ENCODE results near the gene RAPGEF4.
A peak's percentile ranks its signal among the peaks of the same experiment; 100 is the strongest.

RAPGEF4 gene

GRCh38 chr2:172725284-172725683, 10.4 kb upstream of the RAPGEF4 start:
- no peak for TF ChIP-seq CTCF (IDR thresholded peaks at IDR 0.05; ENCODE audit: low read depth, low read length)
- no peak for DNase-seq (ENCODE audit: low read depth, low spot score)
- no peak overlapping the region for H3K4me3 ChIP-seq (ENCODE audit: low read depth, low read length)
- in situ Hi-C loops (cut with HindIII; ENCODE audit: low sequenced_read_pairs): no loop called here

DNA sequence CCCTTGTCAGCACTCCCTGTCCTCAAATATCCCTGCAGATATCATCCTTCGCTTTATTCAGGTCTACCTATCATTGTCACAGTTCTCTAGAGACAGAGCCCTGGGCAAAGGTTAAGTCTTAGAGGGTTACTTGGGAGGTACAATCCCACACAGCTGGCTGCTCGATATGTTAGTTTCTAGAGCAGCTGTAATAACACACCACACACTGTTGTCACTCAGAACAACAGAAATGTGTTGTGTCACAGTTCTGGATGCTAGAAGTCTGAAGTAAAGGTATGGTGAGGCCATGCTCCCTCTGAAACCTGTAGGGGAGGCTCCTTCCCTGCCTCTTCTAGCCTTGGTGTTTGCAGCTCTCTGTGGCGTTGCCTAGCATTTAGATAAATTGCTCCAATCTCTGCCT, 9.9 kb upstream of the RAPGEF4 start:
- no peak for TF ChIP-seq CTCF (IDR thresholded peaks at IDR 0.05; ENCODE audit: low read depth, low read length)
- in situ Hi-C loops (cut with HindIII; ENCODE audit: low sequenced_read_pairs): no loop called here
- DNase-seq (ENCODE audit: low read depth, low spot score): no peak
- no peak overlapping the region for H3K4me3 ChIP-seq (ENCODE audit: low read depth, low read length)

DNA sequence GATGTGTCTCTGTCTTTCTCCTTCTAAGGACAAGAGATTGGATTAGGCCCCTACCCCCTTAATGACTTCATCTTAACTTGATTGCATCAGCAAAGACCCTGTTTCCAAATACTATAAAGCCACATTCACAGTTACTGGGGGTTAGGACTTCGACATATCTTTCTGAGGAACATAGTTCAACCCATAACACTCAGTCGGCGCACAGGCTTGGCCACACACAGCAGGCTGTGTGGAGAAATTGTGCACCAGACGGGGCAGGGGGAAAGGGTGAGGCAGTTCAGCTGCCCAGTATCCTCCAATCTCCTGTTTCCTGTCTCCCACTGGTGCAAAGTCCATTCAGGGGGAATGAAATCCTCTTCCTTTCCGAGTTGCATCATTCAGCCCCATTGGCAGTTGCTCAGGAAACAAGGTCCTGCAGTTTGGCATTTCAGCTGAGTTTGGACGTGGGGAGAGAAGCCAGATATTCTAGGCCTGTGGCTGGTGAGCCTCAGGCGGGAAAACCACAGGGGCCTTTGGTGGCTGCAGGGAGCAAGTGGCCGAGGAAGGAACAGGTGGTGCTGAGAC, 9.4 kb upstream of the RAPGEF4 start:
- DNase-seq (ENCODE audit: low read depth, low spot score): peak; percentile 54
- H3K4me3 ChIP-seq (ENCODE audit: low read depth, low read length): no peak overlapping the region
- no peak for TF ChIP-seq CTCF (IDR thresholded peaks at IDR 0.05; ENCODE audit: low read depth, low read length)
- in situ Hi-C loops (cut with HindIII; ENCODE audit: low sequenced_read_pairs): no loop called here

GRCh38 chr2:172730411-172730810, 5.2 kb upstream of the RAPGEF4 start:
- no peak overlapping the region for H3K4me3 ChIP-seq (ENCODE audit: low read depth, low read length)
- in situ Hi-C loops (cut with HindIII; ENCODE audit: low sequenced_read_pairs): no loop called here
- no peak for DNase-seq (ENCODE audit: low read depth, low spot score)
- no peak for TF ChIP-seq CTCF (IDR thresholded peaks at IDR 0.05; ENCODE audit: low read depth, low read length)

DNA sequence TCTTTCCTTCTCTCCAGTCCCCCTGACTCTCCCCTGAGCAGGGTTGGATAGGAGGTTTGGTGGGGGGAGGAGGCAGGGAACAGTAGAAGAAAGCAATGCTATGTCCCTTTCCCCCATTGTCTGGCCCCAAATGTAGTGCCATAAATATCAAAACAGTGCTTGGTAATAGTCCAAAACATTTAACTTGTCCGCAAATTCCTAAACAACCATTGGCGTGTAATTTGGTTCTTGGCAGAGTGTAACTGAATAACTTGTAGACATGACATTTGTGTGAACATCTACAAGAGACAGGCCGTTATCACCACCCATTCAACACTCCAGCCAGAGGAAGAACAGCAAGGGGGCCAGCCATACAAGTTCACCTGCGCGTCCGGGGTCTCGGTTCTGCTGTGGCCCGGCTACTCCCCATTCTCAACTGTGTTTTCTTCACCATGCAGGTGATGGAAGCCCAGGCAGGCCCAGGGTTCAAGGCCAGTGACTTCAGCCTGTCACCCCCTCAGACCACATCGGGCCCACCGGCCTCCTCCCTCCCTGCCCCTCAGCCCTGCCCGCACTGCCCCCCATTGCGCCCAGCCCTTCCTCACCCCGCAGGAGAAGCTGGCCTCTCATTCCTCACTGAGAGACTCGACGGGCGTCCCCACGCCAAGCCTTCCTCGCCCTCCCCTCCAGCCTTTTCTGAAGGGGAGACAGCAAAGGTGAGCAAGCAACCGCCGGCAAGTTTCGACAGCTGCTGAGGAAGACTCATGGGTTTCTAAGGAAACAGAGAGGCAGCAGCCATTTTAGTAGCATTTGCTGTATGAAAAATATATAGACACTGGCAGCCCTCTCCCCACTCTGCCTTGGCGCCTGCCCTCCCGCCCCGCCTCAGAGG, 699 bp upstream of the RAPGEF4 start:
- H3K4me3 ChIP-seq (ENCODE audit: low read depth, low read length): peak overlapping the region; percentile 35
- TF ChIP-seq CTCF (IDR thresholded peaks at IDR 0.05; ENCODE audit: low read depth, low read length): no peak

GRCh38 chr2:172736424-172737174, 954 bp downstream of the RAPGEF4 start:
- H3K4me3 ChIP-seq (ENCODE audit: low read depth, low read length): no peak overlapping the region
- no peak for DNase-seq (ENCODE audit: low read depth, low spot score)
- in situ Hi-C loops (cut with HindIII; ENCODE audit: low sequenced_read_pairs): no loop called here
- TF ChIP-seq CTCF (IDR thresholded peaks at IDR 0.05; ENCODE audit: low read depth, low read length): no peak

More for the DNA sequence above, 699 bp upstream of the RAPGEF4 start:
- in situ Hi-C loops (cut with HindIII; ENCODE audit: low sequenced_read_pairs): no loop called here
- no peak for DNase-seq (ENCODE audit: low read depth, low spot score)
